NT2/D1 (cell line): ENCODE measurements around the gene TSPAN32.

Experiments
- DNase-seq: peaks from one replicate; pipeline ENCODE4 v3.0.0-alpha.2; 2011; ENCODE audit warnings: low read depth, low spot score
- H3K27me3 ChIP-seq: 2 replicates; pipeline ENCODE4 v1.6.0; 2011; ENCODE audit warnings: mild to moderate bottlenecking; ENCODE audit not compliant: insufficient read length, insufficient read depth
- H3K36me3 ChIP-seq: 2 replicates; pipeline ENCODE4 v1.6.1; 2011; ENCODE audit warnings: mild to moderate bottlenecking, low read length, mixed read lengths; ENCODE audit not compliant: insufficient read depth, insufficient read length
- H3K4me1 ChIP-seq: 2 replicates; pipeline ENCODE4 v1.5.1; 2011; ENCODE audit not compliant: insufficient read depth, insufficient read length
- H3K4me3 ChIP-seq: 2 replicates; pipeline ENCODE4 v1.5.1; 2011; ENCODE audit warnings: low read depth; ENCODE audit not compliant: insufficient read length
- H3K9ac ChIP-seq: 2 replicates; pipeline ENCODE4 v1.6.0; 2011; ENCODE audit warnings: low read depth; ENCODE audit not compliant: insufficient read length
- H3K9me3 ChIP-seq: 2 replicates; pipeline ENCODE4 v1.5.1; 2011; ENCODE audit warnings: mild to moderate bottlenecking, low read length; ENCODE audit not compliant: insufficient read depth
- SUZ12 ChIP-seq: IDR thresholded peaks from 2 replicates; pipeline ENCODE4 v1.6.1; 2011; ENCODE audit not compliant: insufficient read length, insufficient read depth; ENCODE audit errors: extremely low read depth
- YY1 ChIP-seq: IDR thresholded peaks from 2 replicates; pipeline ENCODE4 v1.6.1; 2011; ENCODE audit not compliant: insufficient read length, insufficient read depth
- ZNF274 ChIP-seq: IDR thresholded peaks from 2 replicates; pipeline ENCODE4 v1.6.1; 2011; ENCODE audit warnings: mild to moderate bottlenecking, low read depth, low read length

Gene TSPAN32

GRCh38 chr11:2312232-2313042 lies 10.6 kb downstream of the TSPAN32 start:
- H3K36me3 ChIP-seq = no peaks in the 10 kb centered on the region
- H3K9me3 ChIP-seq = no peaks in the 10 kb centered on the region
- peak overlapping the region; percentile 10 for H3K9ac ChIP-seq
- peaks cover 31% of the 10 kb centered on the region for H3K4me1 ChIP-seq
- TF ChIP-seq SUZ12 (no peak), YY1 (no peak), ZNF274 (no peak)
- no peak overlapping the region for H3K4me3 ChIP-seq
- DNase-seq = no peak
- no peaks in the 10 kb centered on the region for H3K27me3 ChIP-seq

DNA sequence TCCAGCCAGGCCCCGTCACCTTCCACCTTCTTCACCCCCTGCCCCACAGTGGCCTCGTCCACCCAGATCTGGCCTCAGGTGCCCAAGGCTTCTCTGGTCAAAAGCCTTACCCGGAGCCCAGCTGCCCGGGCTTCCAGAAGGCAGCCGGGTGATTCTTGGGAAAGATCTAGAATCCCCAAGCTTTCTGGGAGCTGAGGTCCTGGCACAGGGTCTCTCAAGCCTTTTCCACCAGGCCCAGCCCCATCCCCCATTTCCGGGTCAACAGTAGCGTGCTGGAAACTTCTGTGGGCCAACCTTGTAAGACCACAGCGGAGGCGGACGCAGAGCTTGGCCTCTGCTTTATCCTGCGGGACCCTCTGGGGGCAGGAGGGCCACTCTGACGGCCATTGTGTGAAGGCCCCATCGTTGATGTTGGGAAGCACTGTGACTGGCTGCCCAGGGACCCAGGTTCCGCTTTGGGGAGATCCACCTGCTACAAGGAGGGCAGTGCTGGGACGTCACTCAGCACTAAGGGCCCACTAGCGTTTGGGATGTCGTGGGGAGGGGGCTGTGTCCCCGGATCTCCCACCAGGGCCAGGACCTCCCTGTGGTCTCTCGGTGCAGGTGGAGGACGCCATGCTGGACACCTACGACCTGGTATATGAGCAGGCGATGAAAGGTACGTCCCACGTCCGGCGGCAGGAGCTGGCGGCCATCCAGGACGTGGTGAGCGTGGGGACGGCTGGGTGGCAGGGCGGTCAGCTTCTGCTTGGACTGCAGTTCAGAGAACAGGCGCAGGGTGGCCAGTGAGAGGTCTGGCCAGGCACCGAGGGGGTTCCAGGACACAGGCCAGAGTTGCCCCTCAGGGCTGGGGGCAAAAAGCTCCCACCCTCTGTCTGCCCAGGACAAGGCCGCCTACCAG lies 11.5 kb downstream of the TSPAN32 start:
- H3K27me3 ChIP-seq = no peaks in the 10 kb centered on the region
- TF ChIP-seq SUZ12 (no peak), ZNF274 (no peak), YY1 (no peak)
- no peaks in the 10 kb centered on the region for H3K36me3 ChIP-seq
- H3K4me1 ChIP-seq = peaks cover 31% of the 10 kb centered on the region
- H3K4me3 ChIP-seq = no peak overlapping the region
- H3K9me3 ChIP-seq = no peaks in the 10 kb centered on the region
- no peak for DNase-seq
- H3K9ac ChIP-seq = peak overlapping the region; percentile 21

DNA sequence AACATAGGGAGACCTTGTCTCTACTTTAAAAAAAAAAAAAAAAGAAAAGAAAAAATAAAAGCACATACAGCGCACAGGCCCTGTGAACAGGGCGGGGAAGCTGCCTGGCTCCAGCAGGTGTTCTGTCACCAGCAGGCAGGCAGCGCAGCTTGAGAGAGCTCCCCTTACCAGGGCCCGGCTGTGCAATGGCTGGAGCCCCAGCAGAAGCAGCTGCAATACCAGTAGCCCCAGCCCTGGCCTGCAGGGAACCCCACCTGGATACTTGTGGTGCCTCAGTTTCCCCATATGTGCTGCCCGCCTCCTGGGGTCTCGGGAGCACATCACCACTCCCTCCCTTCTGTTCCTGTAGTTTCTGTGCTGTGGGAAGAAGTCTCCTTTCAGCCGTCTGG lies 12.3 kb downstream of the TSPAN32 start:
- H3K36me3 ChIP-seq = no peaks in the 10 kb centered on the region
- DNase-seq = no peak
- H3K4me3 ChIP-seq = no peak overlapping the region
- TF ChIP-seq ZNF274 = no peak
- TF ChIP-seq YY1 = no peak
- TF ChIP-seq SUZ12 = no peak
- H3K4me1 ChIP-seq = peaks cover 28% of the 10 kb centered on the region
- H3K27me3 ChIP-seq = no peaks in the 10 kb centered on the region
- no peaks in the 10 kb centered on the region for H3K9me3 ChIP-seq
- no peak overlapping the region for H3K9ac ChIP-seq

GRCh38 chr11:2314525-2315394 lies 12.9 kb downstream of the TSPAN32 start:
- Histone ChIP-seq H3K4me3 (no peak overlapping the region), H3K9ac (peak overlapping the region; percentile 21), H3K9me3 (no peaks in the 10 kb centered on the region), H3K4me1 (peaks cover 28% of the 10 kb centered on the region), H3K27me3 (no peaks in the 10 kb centered on the region), H3K36me3 (no peaks in the 10 kb centered on the region)
- TF ChIP-seq YY1 (no peak), SUZ12 (no peak), ZNF274 (no peak)
- DNase-seq = no peak

DNA sequence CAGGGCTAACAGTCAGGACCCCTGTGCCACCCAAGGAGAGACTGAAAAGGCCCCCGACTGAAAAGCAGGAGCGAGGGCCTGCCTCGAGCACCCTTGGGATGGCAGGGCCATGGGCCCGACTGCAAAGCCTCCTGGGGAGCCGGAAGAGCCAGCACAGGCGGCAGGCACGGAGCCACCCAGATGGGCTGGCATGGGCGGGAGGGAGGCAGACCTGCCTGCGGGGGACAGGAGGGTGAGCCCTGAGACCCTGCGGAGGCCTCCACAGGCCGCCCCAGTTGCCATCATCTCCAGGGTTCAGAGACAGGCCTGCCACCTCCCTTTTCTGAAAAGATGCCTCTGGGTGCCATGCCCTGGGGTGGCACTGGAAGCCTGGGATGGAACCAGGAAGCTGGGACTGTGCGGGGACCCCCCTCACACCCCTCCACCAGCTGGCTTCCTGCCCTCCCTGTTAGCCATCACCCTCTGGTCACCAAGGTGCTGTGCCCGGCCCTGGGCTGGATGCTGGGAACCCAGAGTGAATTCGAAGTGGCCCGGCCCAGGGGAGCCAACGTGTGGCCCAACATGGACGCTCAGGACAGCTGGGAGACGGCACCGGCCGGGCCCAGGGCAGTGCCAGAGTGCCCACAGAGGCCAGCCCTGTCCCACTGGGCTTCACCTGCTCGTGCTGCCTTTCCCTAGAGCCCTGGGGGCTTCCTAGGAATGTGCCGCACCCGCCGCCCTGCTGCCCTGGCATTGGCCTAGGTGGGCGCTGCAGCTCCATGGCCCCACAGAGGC lies 13.8 kb downstream of the TSPAN32 start:
- no peak for DNase-seq
- no peak overlapping the region for H3K4me3 ChIP-seq
- H3K36me3 ChIP-seq = no peaks in the 10 kb centered on the region
- H3K9me3 ChIP-seq = no peaks in the 10 kb centered on the region
- H3K27me3 ChIP-seq = no peaks in the 10 kb centered on the region
- no peak for TF ChIP-seq YY1
- TF ChIP-seq SUZ12 = no peak
- TF ChIP-seq ZNF274 = no peak
- H3K4me1 ChIP-seq = peaks cover 28% of the 10 kb centered on the region
- H3K9ac ChIP-seq = no peak overlapping the region
